ENCODE results near the gene TRAF3IP1. TPM values are rescaled to one million over a fixed set of nuclear protein-coding genes. Genes with fewer than 3 reads are reported as not detected.
"Not testable (repeated sequence)": the region's sequence is repeated elsewhere in the genome, so short reads cannot be mapped to it uniquely, and the experiment has no call there.

The TRAF3IP1 gene
- polyA plus RNA-seq, 1 donor from 2014 or later: 6.6 TPM

DNA sequence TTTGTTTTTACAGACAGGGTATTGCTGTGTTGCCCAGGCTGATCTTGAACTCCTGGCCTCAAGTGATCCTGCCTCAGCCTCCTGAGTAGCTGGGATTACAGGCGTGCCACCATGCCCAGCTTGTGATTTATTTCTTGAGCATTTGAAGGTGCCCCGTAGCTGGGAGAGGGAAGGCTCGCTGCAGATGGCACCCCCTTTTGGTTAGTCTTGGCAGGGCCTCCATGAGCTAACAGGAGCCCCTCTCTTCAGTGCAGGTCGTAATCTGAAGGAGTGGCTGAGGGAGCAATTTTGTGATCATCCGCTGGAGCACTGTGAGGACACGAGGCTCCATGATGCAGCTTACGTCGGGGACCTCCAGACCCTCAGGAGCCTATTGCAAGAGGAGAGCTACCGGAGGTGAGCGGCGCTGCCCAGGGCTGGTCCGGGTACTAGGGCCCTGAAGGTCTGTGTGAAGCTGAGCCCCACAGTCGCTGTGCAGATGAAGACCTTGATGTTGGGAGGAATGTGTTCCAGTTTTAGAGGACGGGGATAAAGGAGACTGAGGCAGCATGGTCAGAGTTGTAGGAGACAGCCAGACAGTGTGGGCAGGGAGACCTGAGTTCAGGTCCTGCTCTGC, 113.1 kb downstream of the TRAF3IP1 start:
- peaks cover 15% of the 10 kb centered on the region for H3K36me3 Mint-ChIP-seq
- no peak overlapping the region for H3K4me3 Mint-ChIP-seq
- H3K4me1 Mint-ChIP-seq: peaks cover 18 to 38% (median 25%) of the 10 kb centered on the region in 3 donors
- H3K9me3 Mint-ChIP-seq: peaks cover 0 to 4% (median 0%) of the 10 kb centered on the region in 3 donors
- H3K27me3 Mint-ChIP-seq: no peaks in the 10 kb centered on the region
- H3K27ac Mint-ChIP-seq: peak overlapping the region in 1 of 3 donors; percentile 50

DNA sequence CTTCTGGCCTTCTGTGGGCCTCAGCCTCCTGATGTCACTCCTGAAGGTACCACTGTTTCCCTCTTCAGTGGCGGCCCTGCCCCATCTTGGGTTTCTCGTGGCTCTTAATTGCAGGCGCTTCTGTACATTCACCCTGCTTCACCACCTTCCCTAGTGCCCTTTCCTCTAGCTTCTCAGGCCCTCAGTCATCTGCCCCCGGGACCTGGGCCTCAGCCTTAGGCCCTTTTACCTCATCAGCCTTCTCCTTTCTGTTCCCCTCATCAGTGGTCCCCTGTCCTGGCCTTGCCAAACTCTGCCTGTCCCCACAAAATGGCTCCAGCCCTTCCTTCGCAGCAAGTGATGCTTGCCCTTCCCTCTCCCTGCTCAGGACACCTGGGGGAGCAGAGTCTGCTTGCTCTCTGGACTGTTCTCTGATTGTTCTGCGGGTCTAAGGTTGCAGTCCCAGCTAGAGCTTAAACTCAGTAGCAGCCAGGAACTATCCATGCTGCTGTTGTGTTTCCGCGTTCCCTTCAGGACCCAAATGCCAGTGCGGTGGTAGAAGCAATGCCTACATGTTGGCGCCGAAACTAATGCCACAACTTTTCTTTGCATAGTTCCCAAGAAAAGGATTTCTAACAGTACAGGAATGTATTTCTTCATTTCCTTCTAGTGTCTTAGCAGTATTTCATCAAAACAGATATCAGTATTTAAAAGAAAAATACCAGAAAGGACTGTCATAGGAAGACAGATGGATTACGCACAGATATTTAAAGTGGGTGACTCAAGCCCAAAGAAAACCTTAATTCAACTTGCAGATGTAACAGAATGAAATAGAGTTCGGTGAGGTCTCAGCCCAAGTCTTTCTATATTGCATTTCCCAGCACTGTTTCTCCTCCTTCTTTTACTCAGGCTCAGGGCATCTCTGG, 113.9 kb downstream of the TRAF3IP1 start:
- Mint-ChIP-seq H3K27ac (no peak overlapping the region), H3K36me3 (peaks cover 15% of the 10 kb centered on the region), H3K9me3 (peaks cover 0 to 4% (median 0%) of the 10 kb centered on the region in 3 donors), H3K27me3 (no peaks in the 10 kb centered on the region), H3K4me1 (peaks cover 20 to 38% (median 21%) of the 10 kb centered on the region in 3 donors), H3K4me3 (peak overlapping the region in 1 of 4 donors; percentile 24)

GRCh38 chr2:238434846-238435751, 114.8 kb downstream of the TRAF3IP1 start:
- Mint-ChIP-seq H3K27me3 (no peaks in the 10 kb centered on the region), H3K36me3 (peaks cover 12% of the 10 kb centered on the region), H3K27ac (no peak overlapping the region), H3K4me3 (no peak overlapping the region), H3K9me3 (peaks cover 0 to 4% (median 0%) of the 10 kb centered on the region in 3 donors), H3K4me1 (peaks cover 17 to 32% (median 21%) of the 10 kb centered on the region in 3 donors)

- H3K27ac Mint-ChIP-seq: no peak overlapping the region
- H3K9me3 Mint-ChIP-seq: no peaks in the 10 kb centered on the region
- peaks cover 8% of the 10 kb centered on the region for H3K36me3 Mint-ChIP-seq
- H3K4me1 Mint-ChIP-seq: peaks cover 17 to 29% (median 18%) of the 10 kb centered on the region in 3 donors
- H3K27me3 Mint-ChIP-seq: no peaks in the 10 kb centered on the region
- H3K4me3 Mint-ChIP-seq: no peak overlapping the region
Observed at GRCh38 chr2:238435752-238436096, 115.4 kb downstream of the TRAF3IP1 start.

GRCh38 chr2:238438856-238439849, 118.8 kb downstream of the TRAF3IP1 start:
- Mint-ChIP-seq H3K36me3 (no peaks in the 10 kb centered on the region), H3K27ac (no peak overlapping the region), H3K4me3 (peak overlapping the region in 2 of 4 donors; percentile 19 to 21), H3K9me3 (no peaks in the 10 kb centered on the region), H3K4me1 (peaks cover 16 to 36% (median 25%) of the 10 kb centered on the region in 3 donors), H3K27me3 (no peaks in the 10 kb centered on the region)

DNA sequence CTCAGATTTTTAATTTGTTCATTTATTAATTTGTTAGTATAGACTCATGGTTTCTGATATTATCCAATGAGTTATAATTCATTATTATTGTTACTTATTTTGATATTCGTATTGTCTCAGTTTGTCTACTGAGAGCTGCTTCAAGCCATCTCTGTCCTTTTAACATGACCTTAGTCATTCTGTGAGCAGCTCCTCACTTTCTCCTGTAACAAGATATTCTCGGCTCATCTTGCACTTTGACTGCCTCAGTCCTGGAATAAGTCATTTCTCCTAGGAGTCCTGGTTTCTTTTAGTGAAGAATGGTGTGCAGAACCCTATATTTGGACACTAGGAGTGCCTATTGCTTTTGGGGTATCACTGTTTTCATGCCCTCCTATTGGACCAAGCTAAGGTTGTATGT, 119.6 kb downstream of the TRAF3IP1 start:
- Mint-ChIP-seq H3K27me3 (no peaks in the 10 kb centered on the region), H3K27ac (no peak overlapping the region), H3K4me3 (peak overlapping the region in 2 of 4 donors; percentile 20 to 39), H3K9me3 (no peaks in the 10 kb centered on the region), H3K36me3 (no peaks in the 10 kb centered on the region), H3K4me1 (peaks cover 13 to 32% (median 24%) of the 10 kb centered on the region in 3 donors)

DNA sequence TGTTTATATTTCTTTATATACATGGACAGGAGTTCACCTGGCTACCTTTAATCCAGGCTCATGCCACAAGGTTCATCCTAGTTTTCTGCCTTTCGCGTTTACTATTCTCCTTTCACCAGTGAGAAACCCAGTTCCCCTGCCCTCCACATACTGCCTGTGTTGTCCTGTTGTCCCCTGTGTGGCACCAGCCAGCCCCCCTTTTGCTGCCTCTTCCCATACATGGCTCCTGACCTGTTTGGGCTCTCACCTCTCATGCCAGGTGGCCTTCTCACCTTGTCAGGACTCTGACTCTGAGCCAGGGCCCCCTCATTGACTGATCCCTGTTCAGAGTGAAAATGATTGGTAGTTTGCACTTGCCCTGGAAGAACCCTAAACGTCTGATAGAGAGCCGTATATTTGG, 120.0 kb downstream of the TRAF3IP1 start:
- Mint-ChIP-seq H3K36me3 (no peaks in the 10 kb centered on the region), H3K9me3 (no peaks in the 10 kb centered on the region), H3K4me3 (peak overlapping the region in 1 of 4 donors; percentile 39), H3K27me3 (no peaks in the 10 kb centered on the region), H3K27ac (no peak overlapping the region), H3K4me1 (peaks cover 13 to 32% (median 24%) of the 10 kb centered on the region in 3 donors)

- H3K9me3 Mint-ChIP-seq: no peaks in the 10 kb centered on the region
- H3K4me3 Mint-ChIP-seq: no peak overlapping the region
- no peak overlapping the region for H3K27ac Mint-ChIP-seq
- H3K36me3 Mint-ChIP-seq: no peaks in the 10 kb centered on the region
- no peaks in the 10 kb centered on the region for H3K27me3 Mint-ChIP-seq
- peaks cover 13 to 32% (median 24%) of the 10 kb centered on the region in 3 donors for H3K4me1 Mint-ChIP-seq
Observed at GRCh38 chr2:238440767-238441166, 120.4 kb downstream of the TRAF3IP1 start.

- no peak overlapping the region for H3K4me3 Mint-ChIP-seq
- H3K27me3 Mint-ChIP-seq: no peaks in the 10 kb centered on the region
- no peak overlapping the region for H3K27ac Mint-ChIP-seq
- H3K36me3 Mint-ChIP-seq: no peaks in the 10 kb centered on the region
- H3K4me1 Mint-ChIP-seq: peaks cover 9 to 27% (median 24%) of the 10 kb centered on the region in 3 donors
- H3K9me3 Mint-ChIP-seq: no peaks in the 10 kb centered on the region
Observed at GRCh38 chr2:238441262-238442114, 121.2 kb downstream of the TRAF3IP1 start.

DNA sequence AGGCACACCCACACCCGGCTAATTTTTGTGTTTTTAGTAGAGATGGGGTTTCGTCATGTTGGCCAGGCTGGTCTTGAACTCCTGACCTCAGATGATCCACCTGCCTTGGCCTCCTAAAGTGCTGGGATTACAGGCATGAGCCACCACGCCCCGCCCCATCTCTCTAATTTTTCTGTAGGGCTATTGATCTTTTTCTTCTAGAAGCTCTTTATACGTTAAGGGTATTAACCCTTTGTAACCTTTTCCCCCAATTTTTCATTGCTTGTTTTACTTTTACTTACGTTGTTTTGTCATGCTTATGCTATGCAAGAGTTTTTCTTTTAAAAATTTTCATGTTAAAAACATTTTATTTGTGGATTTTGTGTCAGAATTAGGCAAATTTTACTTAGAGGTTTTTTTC, 121.9 kb downstream of the TRAF3IP1 start:
- H3K36me3 Mint-ChIP-seq, H3K4me3 Mint-ChIP-seq, H3K27me3 Mint-ChIP-seq, H3K27ac Mint-ChIP-seq, H3K9me3 Mint-ChIP-seq: not testable (repeated sequence)
- peaks cover 9 to 24% (median 22%) of the 10 kb centered on the region in 3 donors for H3K4me1 Mint-ChIP-seq

DNA sequence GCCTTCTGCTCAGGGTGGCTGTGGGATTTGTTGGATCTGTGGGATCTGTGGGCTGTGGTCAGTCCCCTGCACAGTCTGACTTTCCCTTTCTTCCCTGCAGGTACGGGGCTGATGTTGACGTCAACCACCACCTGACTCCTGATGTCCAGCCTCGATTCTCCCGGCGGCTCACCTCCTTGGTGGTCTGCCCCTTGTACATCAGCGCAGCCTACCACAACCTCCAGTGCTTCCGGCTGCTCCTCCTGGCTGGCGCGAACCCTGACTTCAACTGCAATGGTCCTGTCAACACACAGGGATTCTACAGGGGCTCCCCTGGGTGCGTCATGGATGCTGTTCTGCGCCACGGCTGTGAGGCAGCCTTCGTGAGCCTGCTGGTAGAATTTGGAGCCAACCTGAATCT, 123.9 kb downstream of the TRAF3IP1 start:
- H3K4me1 Mint-ChIP-seq: peaks cover 7 to 20% (median 17%) of the 10 kb centered on the region in 3 donors

GRCh38 chr2:238445409-238446190, 125.3 kb downstream of the TRAF3IP1 start:
- Mint-ChIP-seq H3K4me3 (no peak overlapping the region), H3K27me3 (no peaks in the 10 kb centered on the region), H3K4me1 (peaks cover 3 to 15% (median 14%) of the 10 kb centered on the region in 3 donors), H3K27ac (no peak overlapping the region), H3K36me3 (peaks cover 4% of the 10 kb centered on the region), H3K9me3 (no peaks in the 10 kb centered on the region)

More for the DNA sequence above, 123.9 kb downstream of the TRAF3IP1 start:
- no peak overlapping the region for H3K4me3 Mint-ChIP-seq
- peak overlapping the region in 1 of 3 donors; percentile 50 for H3K27ac Mint-ChIP-seq
- no peaks in the 10 kb centered on the region for H3K9me3 Mint-ChIP-seq
- no peaks in the 10 kb centered on the region for H3K27me3 Mint-ChIP-seq
- H3K36me3 Mint-ChIP-seq: no peaks in the 10 kb centered on the region
